Right lobe of liver (tissue), 6 donors: ENCODE data around the gene CIB4. TPM values are rescaled to one million over a fixed set of nuclear protein-coding genes. Genes with fewer than 3 reads are reported as not detected.
"Not testable (repeated sequence)": the region's sequence is repeated elsewhere in the genome, so short reads cannot be mapped to it uniquely, and the experiment has no call there.

Source experiments
- ATAC-seq, 4 donors: fragments of 200-7000 bp; cut with Tn5 transposase; one replicate each; pipeline ENCODE4 v1.9.1; 2020; ENCODE audit warnings: mild to moderate bottlenecking in 4 of 4, moderate library complexity in 4 of 4
- DNase-seq, 3 donors: peaks; one replicate each; pipeline ENCODE4 v3.0.0-alpha.2; 2020
- H3K27ac ChIP-seq, 3 donors: fragments of 200-600 bp; one replicate each; pipeline ENCODE4 v1.8.0; 2022
- H3K27me3 ChIP-seq, 2 donors: fragments of 200-600 bp; one replicate each; pipeline ENCODE4 v1.8.0; 2022
- H3K36me3 ChIP-seq, 4 donors: fragments of 200-600 bp; sonication (generic) in 1 of 4; one replicate each; pipeline versions ENCODE4 v1.5.1 to v1.8.0; 2017 to 2022; ENCODE audit warnings: control low read depth in 1 of 4
- H3K4me1 ChIP-seq, 4 donors: fragments of 200-600 bp; sonication (generic) in 1 of 4; one replicate each; pipeline versions ENCODE4 v1.5.1 to v1.8.0; 2017 to 2022; ENCODE audit warnings: control low read depth in 1 of 4
- H3K4me3 ChIP-seq, 3 donors: fragments of 200-600 bp; one replicate each; pipeline ENCODE4 v1.8.0; 2022
- H3K9me3 ChIP-seq, 4 donors: fragments of 200-600 bp; sonication (generic) in 1 of 4; one replicate each; pipeline versions ENCODE4 v1.5.1 to v1.8.0; 2017 to 2022; ENCODE audit warnings: control low read depth in 1 of 4
- CTCF ChIP-seq, 4 donors: fragments of 200-600 bp in 3 of 4; fragments of 450-650 bp in 1 of 4; IDR thresholded peaks; one replicate each; pipeline versions ENCODE4 v1.5.1 to v1.8.0; 2016 to 2022; ENCODE audit warnings: antibody characterized with exemption in 4 of 4, mild to moderate bottlenecking in 2 of 4
- POLR2A ChIP-seq: fragments of 450-650 bp; IDR thresholded peaks from one replicate; pipeline ENCODE4 v1.6.1; 2017; ENCODE audit warnings: antibody characterized with exemption, mild to moderate bottlenecking
- WGBS: methylation state at CpG from one replicate; pipeline ENCODE4 v1.1.6; 2018; ENCODE audit warnings: low coverage, low lambda C conversion rate; ENCODE audit not compliant: insufficient coverage; ENCODE audit errors: missing lambda C conversion rate; 5-methylcytosine and 5-hydroxymethylcytosine counted together
- intact Hi-C, 2 donors: fragments of 100-400 bp; cut with DNase I; formaldehyde crosslinking; loops; one replicate each; pipeline versions ENCODE4 v1.11.2 to v1.14.1; 2022
- total RNA-seq, 6 experiments: library from RNA; depleted of rRNA in 2 of 6; stranded (reverse); fragments of >200 nt in 2 of 6; fragmentation: NEBNext Ultra II Directional in 3 of 6; extraction: Animal tissue kit (Norgen Biotek cat#: 25700) in 3 of 6; gene quantifications; one replicate each; pipeline versions ENCODE4 v1.1.0 to v1.2.4, GENCODE V29; 2016 to 2023
- donor health status: DM: no; HTN: yes; CAD: no.
- donor health status: DM: no; HTN: no; CAD: no.
- donor health status: DM: no; HTN: no; CAD: no.
- donor health status: DM: no; HTN: yes; CAD: no.
- donor health status: DM: no; HTN: yes; CAD: no.

CIB4 gene
- total RNA-seq, 6 experiments from 2014 or later, result not detected

- no peaks in the 10 kb centered on the region for H3K4me1 ChIP-seq
- no peaks in the 10 kb centered on the region for H3K36me3 ChIP-seq
- TF ChIP-seq CTCF (IDR thresholded peaks at IDR 0.05) (no peak), POLR2A (no peak)
- WGBS, result 75% methylated on average over 7 of the region's 7 CpGs
- no peak for ATAC-seq
- H3K9me3 ChIP-seq, result no peaks in the 10 kb centered on the region
- intact Hi-C loops, result no loop called here
- H3K4me3 ChIP-seq, result no peak overlapping the region
- DNase-seq, result peak in 2 of 3 donors; percentile 1 to 8
- no peaks in the 10 kb centered on the region for H3K27me3 ChIP-seq
- no peak overlapping the region for H3K27ac ChIP-seq
These were observed 72.9 kb downstream of the CIB4 start for GRCh38 chr2:26568076-26568890.

GRCh38 chr2:26567534-26567933, 73.6 kb downstream of the CIB4 start:
- intact Hi-C loops, result no loop called here
- ATAC-seq (no peak), DNase-seq (peak in 2 of 3 donors; percentile 1 to 14)
- H3K4me3 ChIP-seq, result no peak overlapping the region
- no CpG with 5 or more reads among the region's 3 CpGs for WGBS
- no peaks in the 10 kb centered on the region for H3K36me3 ChIP-seq
- no peaks in the 10 kb centered on the region for H3K27me3 ChIP-seq
- H3K9me3 ChIP-seq, result no peaks in the 10 kb centered on the region
- TF ChIP-seq POLR2A (no peak), CTCF (IDR thresholded peaks at IDR 0.05) (no peak)
- H3K4me1 ChIP-seq, result peaks cover 0 to 5% (median 0%) of the 10 kb centered on the region in 4 donors
- H3K27ac ChIP-seq, result no peak overlapping the region

GRCh38 chr2:26566731-26567130, 74.4 kb downstream of the CIB4 start:
- peak in 2 of 3 donors; percentile 3 for DNase-seq
- intact Hi-C loops, H3K4me3 ChIP-seq: not testable (repeated sequence)

GRCh38 chr2:26566081-26566375, 75.1 kb downstream of the CIB4 start:
- Histone ChIP-seq H3K4me3 (no peak overlapping the region), H3K9me3 (no peaks in the 10 kb centered on the region), H3K4me1 (peaks cover 0 to 5% (median 0%) of the 10 kb centered on the region in 4 donors), H3K27ac (no peak overlapping the region), H3K27me3 (no peaks in the 10 kb centered on the region), H3K36me3 (no peaks in the 10 kb centered on the region)
- no peak for TF ChIP-seq POLR2A
- no peak for TF ChIP-seq CTCF (IDR thresholded peaks at IDR 0.05)
- intact Hi-C loops, result no loop called here
- WGBS, result no CpG with 5 or more reads among the region's 6 CpGs
- ATAC-seq (no peak), DNase-seq (peak in 1 of 3 donors; percentile 4)

More at GRCh38 chr2:26566731-26567130, 74.4 kb downstream of the CIB4 start:
- ATAC-seq, H3K36me3 ChIP-seq, H3K9me3 ChIP-seq, H3K4me1 ChIP-seq, H3K27ac ChIP-seq, H3K27me3 ChIP-seq: not testable (repeated sequence)
- 83% methylated on average over 1 of the region's 1 CpG for WGBS

- Histone ChIP-seq H3K27ac (no peak overlapping the region), H3K36me3 (no peaks in the 10 kb centered on the region), H3K4me3 (no peak overlapping the region), H3K9me3 (no peaks in the 10 kb centered on the region), H3K27me3 (no peaks in the 10 kb centered on the region), H3K4me1 (peaks cover 0 to 5% (median 0%) of the 10 kb centered on the region in 4 donors)
- TF ChIP-seq CTCF (IDR thresholded peaks at IDR 0.05) (no peak), POLR2A (no peak)
- DNase-seq (peak in 2 of 3 donors; percentile 6), ATAC-seq (no peak)
- 64% methylated on average over 3 of the region's 3 CpGs for WGBS
- intact Hi-C loops, result no loop called here
These were observed 77.0 kb downstream of the CIB4 start for GRCh38 chr2:26564121-26564644.
